DMS114 treated with DMSO at 0.1 percent for 48 hours (cell line): Measurements from ENCODE around the gene PEX13.
"Not testable (repeated sequence)": the region's sequence is repeated elsewhere in the genome, so short reads cannot be mapped to it uniquely, and the experiment has no call there.

Experiments
- DNase-seq: peaks from one replicate; lab custom pipeline; 2025; ENCODE audit not compliant: unreplicated experiment; lab: John Stamatoyannopoulos, UW

The PEX13 gene

DNA sequence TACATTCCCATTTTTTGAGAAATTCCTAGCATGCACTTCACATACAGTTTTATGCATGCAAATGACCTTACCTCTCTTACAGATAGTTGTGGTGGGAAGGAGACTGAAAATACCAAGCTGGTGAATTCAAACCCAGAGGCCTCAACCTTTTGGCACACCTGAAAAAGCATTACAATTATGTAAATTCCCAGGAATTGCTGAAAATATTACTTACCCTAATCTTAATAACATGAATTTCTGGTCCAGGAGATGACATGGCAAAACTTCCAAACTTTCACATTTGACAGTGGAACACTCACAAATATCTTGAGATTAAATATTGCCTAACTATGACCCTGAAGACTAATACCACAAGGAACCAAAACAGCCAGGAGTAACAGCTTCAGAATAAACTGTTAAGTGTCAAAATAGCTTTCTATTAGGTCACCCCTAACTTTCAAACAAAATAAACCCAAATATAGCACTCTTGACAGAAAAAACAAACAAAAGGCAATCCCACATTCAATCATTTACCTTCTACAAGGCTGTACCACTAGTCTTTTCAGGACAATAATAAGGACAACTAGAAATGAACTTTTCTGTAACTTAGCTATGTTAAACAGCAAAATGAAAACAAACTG, 10.9 kb upstream of the PEX13 start:
- no peak for DNase-seq

GRCh38 chr2:61009355-61009754, 8.2 kb upstream of the PEX13 start:
- DNase-seq = no peak

GRCh38 chr2:61011678-61012077, 5.8 kb upstream of the PEX13 start:
- DNase-seq = no peak

DNA sequence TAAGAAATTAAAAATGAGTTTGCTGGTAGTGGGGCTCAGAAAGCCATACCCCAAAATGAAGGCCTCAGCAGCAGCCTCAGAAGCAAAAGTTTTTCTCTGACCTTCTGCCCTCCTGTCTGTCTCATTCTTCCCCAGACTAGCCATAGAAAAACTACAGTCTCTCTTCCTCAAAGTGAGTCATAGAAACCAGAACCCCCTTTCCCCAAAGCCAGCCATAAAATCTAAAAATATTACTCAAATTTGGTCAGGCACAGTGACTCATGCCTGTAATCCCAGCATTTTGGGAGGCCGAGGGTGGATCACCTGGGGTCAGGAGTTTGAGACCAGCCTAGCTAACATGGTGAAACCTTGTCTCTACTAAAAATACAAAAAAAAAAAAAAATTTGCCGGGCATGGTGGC, 5.2 kb upstream of the PEX13 start:
- not testable (repeated sequence) for DNase-seq

DNA sequence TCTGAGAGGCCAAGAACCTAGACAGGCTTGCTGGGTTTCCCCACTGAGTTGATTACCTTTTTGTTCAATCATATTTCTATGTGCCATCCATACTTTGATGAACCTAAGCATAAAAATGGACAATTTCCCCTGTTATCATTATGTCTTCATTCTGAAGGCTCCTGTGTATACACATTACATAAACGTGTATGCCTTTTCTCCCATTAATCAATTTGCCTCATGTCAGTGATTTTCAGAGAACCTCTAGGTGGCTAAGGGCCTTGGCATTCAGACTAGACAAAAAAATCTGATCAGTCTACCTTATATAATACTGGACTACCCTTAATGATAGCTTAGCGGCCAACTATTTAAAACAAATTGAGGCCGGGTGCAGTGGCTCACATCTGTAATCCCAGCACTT, 4.1 kb upstream of the PEX13 start:
- DNase-seq = no peak

GRCh38 chr2:61014763-61015162, 2.8 kb upstream of the PEX13 start:
- no peak for DNase-seq

DNA sequence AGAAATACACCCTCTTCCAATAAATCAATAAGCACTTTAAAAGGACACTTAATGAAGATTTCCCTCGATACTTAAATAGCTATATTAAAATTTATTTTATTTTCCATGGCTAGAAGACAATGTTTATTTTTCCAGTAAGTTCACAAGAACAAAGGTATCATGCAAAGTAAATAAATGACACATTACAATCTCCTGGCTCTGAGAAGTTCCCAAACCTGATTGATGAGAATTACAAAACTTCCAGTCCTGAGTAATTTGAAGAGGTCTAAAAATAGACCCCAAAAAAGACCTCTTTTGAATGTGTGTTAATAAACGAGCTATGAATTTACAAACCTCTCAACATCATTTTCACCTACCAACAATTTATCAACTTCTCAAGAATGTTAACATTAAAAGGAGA, 1.5 kb upstream of the PEX13 start:
- DNase-seq = no peak

GRCh38 chr2:61016392-61017002, 1.0 kb upstream of the PEX13 start:
- DNase-seq = no peak

GRCh38 chr2:61017003-61017555, 441 bp upstream of the PEX13 start:
- DNase-seq = peak; percentile 88

DNA sequence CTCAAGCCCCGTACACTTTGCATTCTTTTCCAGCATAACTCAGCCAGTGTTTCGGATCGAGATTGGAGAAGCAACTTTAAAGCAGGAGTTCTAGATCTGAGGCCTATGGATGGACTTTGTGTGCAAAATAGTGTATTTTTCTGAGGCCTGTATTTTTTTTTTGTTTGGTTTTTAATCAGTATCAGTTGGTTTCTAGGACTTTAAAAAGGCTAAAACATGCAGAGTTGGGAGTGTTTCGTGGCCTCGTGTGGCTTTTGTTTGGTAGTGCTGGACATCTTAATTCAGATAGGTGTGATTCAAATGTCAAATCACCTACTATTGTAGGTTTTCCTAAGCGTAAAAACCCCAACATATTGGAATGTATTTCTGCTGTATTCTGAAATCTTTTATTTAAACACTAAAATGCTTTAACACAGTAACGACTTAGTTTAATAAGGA, 817 bp downstream of the PEX13 start:
- peak; percentile 15 for DNase-seq

GRCh38 chr2:61018798-61019197, 1.3 kb downstream of the PEX13 start:
- DNase-seq = no peak

DNA sequence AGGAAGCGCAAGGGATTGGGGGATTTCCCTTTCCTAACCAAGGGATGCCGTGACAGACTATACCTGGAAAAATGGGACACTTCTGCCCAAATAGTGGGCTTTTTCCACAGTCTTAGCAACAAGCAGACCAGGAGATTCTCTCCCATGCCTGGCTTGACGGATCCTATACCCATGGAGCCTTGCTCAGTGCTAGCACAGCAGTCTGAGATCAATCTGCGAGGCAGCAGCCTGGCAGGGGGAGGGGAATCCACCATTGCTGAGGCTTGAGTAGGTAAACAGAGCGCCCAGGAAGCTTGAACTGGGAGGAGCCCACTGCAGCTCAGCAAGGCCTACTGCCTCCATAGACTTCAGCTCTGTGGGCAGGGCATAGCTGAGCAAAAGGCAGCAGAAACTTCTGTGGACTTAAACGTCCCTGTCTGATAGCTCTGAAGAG, 3.7 kb downstream of the PEX13 start:
- DNase-seq = no peak

DNA sequence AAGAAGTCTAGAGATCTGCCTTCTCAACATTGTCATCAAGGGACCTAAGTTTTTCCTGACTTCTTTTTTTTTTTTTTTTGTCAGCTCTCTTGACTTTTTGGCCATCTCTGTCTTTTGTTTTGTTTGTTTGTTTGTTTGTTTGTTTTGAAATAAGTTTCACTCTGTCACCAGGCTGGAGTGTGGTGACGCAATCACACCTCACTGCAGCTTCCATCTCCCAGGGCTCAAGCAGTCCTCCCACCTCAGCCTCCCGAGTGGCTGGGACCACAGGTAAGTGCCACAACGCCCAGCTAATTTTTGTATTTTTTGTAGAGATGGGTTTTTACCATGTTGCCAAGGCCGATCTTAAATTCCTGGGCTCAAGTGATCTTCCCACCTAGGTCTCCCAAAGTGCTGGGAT, 6.2 kb downstream of the PEX13 start:
- DNase-seq = no peak

GRCh38 chr2:61029533-61029932, 12.0 kb downstream of the PEX13 start:
- no peak for DNase-seq

GRCh38 chr2:61034592-61034991, 17.1 kb downstream of the PEX13 start:
- DNase-seq = not testable (repeated sequence)

GRCh38 chr2:61036643-61037042, 19.1 kb downstream of the PEX13 start:
- DNase-seq = not testable (repeated sequence)

DNA sequence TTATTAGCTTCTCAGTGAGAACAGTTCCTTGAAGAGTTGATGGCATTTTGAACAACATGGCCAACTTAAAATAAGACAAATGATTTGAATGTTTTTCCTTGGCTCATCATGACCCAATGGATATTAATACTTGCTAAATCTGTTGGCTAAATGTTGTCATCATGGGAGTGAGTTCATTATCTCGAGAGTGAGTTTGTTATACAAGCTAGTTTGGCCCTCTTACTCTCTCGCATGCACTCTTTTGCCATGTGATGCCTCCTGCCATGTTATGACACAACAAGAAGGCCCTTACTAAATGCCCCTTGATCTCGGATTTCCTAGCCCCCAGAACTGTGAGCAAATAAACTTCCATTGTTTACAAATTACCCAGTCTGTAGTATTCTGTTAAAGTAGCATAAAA, 25.3 kb downstream of the PEX13 start:
- no peak for DNase-seq

DNA sequence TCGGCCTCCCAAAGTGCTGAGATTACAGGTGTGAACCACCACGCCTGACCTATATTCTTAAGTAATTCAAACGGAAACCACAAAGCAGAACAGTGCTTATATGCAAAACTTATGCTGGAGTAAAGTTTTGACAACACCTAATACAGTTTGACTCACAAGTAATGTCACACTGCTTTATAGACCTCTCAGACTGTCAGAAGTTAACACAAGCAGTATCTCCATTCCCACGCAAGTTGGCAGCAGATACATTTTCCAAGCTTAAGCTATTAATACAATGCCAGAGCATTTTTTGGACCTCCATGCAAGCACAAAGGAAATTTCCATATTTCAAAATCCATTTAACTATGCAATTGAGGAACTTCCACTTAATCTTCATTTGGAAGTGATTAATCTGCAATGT, 27.1 kb downstream of the PEX13 start:
- DNase-seq = no peak

GRCh38 chr2:61045226-61045625, 27.7 kb downstream of the PEX13 start:
- DNase-seq = no peak

DNA sequence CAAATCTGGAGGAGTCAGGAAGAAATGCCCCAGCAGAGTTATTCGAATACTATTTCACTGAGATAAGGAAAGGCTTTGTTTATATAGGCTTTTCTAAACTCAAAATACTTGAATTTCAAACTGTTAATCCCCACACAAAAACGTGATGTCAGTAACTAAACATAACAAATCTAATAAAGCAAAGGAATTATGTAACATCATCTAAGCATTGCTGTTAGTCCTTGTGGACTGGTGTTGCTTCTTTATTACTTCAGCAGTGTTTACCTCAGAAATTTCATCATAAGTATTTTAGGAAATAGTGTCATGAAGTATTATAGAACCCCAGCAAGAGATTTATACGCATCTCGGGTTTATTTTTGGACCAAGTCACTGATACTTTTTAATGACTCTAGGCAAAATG, 28.5 kb downstream of the PEX13 start:
- no peak for DNase-seq

GRCh38 chr2:61055557-61055956, 38.0 kb downstream of the PEX13 start:
- DNase-seq = no peak

- DNase-seq = no peak
Observed at GRCh38 chr2:61057562-61057961, 40.0 kb downstream of the PEX13 start.

DNA sequence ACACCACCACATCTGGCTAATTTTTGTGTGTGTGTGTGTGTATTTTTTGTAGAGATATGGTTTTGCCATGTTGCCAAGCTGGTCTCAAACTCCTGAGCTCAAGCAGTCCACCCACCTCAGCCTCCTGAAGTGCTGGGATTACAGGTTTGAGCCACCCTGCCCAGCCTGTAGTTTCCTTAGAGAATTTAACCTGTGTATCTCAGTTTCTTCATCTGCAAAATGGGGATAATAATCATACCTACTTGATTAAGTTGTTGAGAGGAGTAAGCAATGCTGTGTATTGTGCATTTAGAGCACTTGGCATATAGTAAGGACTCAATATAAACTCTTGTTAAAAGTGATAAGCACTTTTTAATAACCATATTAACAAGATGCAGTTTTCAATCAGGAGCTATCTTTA, 41.9 kb downstream of the PEX13 start:
- DNase-seq = no peak
